ENCODE measurements around the gene RPS6KA2.

RPS6KA2 gene

GRCh38 chr6:166538297-166539010 lies 88.6 kb downstream of the RPS6KA2 start:
- no peak for TF ChIP-seq CTCF (IDR thresholded peaks at IDR 0.05; ENCODE audit: unreplicated experiment in 3 of 3)
- peaks cover 13% of the 10 kb centered on the region for H3K4me1 Mint-ChIP-seq
- no peak overlapping the region for H3K27ac Mint-ChIP-seq
- no peaks in the 10 kb centered on the region for H3K27me3 Mint-ChIP-seq (ENCODE audit: low read depth)
- H3K9me3 Mint-ChIP-seq = no peaks in the 10 kb centered on the region
- peaks cover 10% of the 10 kb centered on the region for H3K36me3 Mint-ChIP-seq (ENCODE audit: low read depth)
- H3K4me3 Mint-ChIP-seq = no peak overlapping the region

GRCh38 chr6:166534658-166535406 lies 92.2 kb downstream of the RPS6KA2 start:
- no peaks in the 10 kb centered on the region for H3K27me3 Mint-ChIP-seq (ENCODE audit: low read depth)
- H3K4me3 Mint-ChIP-seq = no peak overlapping the region
- peaks cover 21% of the 10 kb centered on the region for H3K36me3 Mint-ChIP-seq (ENCODE audit: low read depth)
- H3K9me3 Mint-ChIP-seq = no peaks in the 10 kb centered on the region
- H3K27ac Mint-ChIP-seq = no peak overlapping the region
- TF ChIP-seq CTCF (IDR thresholded peaks at IDR 0.05; ENCODE audit: unreplicated experiment in 3 of 3) = no peak
- H3K4me1 Mint-ChIP-seq = no peaks in the 10 kb centered on the region

- no peak for TF ChIP-seq CTCF (IDR thresholded peaks at IDR 0.05; ENCODE audit: unreplicated experiment in 3 of 3)
- H3K27ac Mint-ChIP-seq = no peak overlapping the region
- H3K4me1 Mint-ChIP-seq = no peaks in the 10 kb centered on the region
These were observed 93.7 kb downstream of the RPS6KA2 start for GRCh38 chr6:166533205-166533824.

GRCh38 chr6:166532302-166532701 lies 94.7 kb downstream of the RPS6KA2 start:
- no peaks in the 10 kb centered on the region for H3K27me3 Mint-ChIP-seq (ENCODE audit: low read depth)
- H3K9me3 Mint-ChIP-seq = no peaks in the 10 kb centered on the region
- no peak for TF ChIP-seq CTCF (IDR thresholded peaks at IDR 0.05; ENCODE audit: unreplicated experiment in 3 of 3)
- H3K4me1 Mint-ChIP-seq = no peaks in the 10 kb centered on the region
- peaks cover 32% of the 10 kb centered on the region for H3K36me3 Mint-ChIP-seq (ENCODE audit: low read depth)
- no peak overlapping the region for H3K4me3 Mint-ChIP-seq
- H3K27ac Mint-ChIP-seq = no peak overlapping the region

More at GRCh38 chr6:166533205-166533824, 93.7 kb downstream of the RPS6KA2 start:
- H3K36me3 Mint-ChIP-seq (ENCODE audit: low read depth) = peaks cover 29% of the 10 kb centered on the region
- no peaks in the 10 kb centered on the region for H3K9me3 Mint-ChIP-seq
- H3K4me3 Mint-ChIP-seq = no peak overlapping the region
- no peaks in the 10 kb centered on the region for H3K27me3 Mint-ChIP-seq (ENCODE audit: low read depth)

GRCh38 chr6:166530211-166531095 lies 96.6 kb downstream of the RPS6KA2 start:
- Mint-ChIP-seq H3K27ac (no peak overlapping the region), H3K4me1 (no peaks in the 10 kb centered on the region), H3K4me3 (no peak overlapping the region), H3K36me3 (ENCODE audit: low read depth) (peaks cover 36% of the 10 kb centered on the region), H3K27me3 (ENCODE audit: low read depth) (no peaks in the 10 kb centered on the region), H3K9me3 (no peaks in the 10 kb centered on the region)
- no peak for TF ChIP-seq CTCF (IDR thresholded peaks at IDR 0.05; ENCODE audit: unreplicated experiment in 3 of 3)
